Body of pancreas (tissue), 4 donors: ENCODE results near the gene FGF12.

ENCODE experiments used
- POLR2A ChIP-seq, 3 donors: fragments of 450-650 bp; IDR thresholded peaks; one replicate each; pipeline ENCODE4 v1.6.1; 2016; ENCODE audit warnings: antibody characterized with exemption in 3 of 3, mild to moderate bottlenecking in 2 of 3
- TF ChIP-seq, protein P1 (sequence below), 7 experiments: fragments of 450-650 bp in 4 of 7; fragments of 200-600 bp in 3 of 7; sonication (generic) in 3 of 7; IDR thresholded peaks; one replicate each; pipeline ENCODE4 v1.5.1; 2016 to 2019; ENCODE audit warnings: antibody characterized with exemption in 7 of 7

DNA sequence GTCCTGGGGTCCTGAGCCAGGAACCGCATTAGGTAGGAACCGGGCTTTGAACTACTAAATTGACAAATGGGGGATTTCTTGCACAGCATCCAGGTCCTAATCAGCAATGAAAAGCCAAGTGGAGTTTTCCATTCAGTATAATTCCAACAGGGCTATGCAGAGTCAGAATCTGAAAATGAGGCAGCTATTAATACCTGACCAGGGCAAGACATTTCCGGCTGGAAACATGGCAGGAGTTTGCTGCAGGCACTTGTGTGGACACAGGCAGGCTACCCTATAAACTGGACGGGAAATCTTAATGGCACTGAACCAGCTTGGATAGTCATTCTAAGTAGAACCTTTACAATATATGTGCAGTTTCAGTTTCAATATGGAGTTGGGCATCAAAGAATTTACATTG lies 553.1 kb downstream of the FGF12 start:
- TF ChIP-seq, protein P1, sequence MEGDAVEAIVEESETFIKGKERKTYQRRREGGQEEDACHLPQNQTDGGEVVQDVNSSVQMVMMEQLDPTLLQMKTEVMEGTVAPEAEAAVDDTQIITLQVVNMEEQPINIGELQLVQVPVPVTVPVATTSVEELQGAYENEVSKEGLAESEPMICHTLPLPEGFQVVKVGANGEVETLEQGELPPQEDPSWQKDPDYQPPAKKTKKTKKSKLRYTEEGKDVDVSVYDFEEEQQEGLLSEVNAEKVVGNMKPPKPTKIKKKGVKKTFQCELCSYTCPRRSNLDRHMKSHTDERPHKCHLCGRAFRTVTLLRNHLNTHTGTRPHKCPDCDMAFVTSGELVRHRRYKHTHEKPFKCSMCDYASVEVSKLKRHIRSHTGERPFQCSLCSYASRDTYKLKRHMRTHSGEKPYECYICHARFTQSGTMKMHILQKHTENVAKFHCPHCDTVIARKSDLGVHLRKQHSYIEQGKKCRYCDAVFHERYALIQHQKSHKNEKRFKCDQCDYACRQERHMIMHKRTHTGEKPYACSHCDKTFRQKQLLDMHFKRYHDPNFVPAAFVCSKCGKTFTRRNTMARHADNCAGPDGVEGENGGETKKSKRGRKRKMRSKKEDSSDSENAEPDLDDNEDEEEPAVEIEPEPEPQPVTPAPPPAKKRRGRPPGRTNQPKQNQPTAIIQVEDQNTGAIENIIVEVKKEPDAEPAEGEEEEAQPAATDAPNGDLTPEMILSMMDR (IDR thresholded peaks at IDR 0.05): no peak
- no peak for TF ChIP-seq POLR2A (IDR thresholded peaks at IDR 0.05)
